NOMO-1 treated with DMSO at 0.1 percent for 48 hours (cell line): ENCODE data around the gene PAPPA2.

Source experiments
- DNase-seq: peaks from one replicate; lab custom pipeline; 2025; ENCODE audit not compliant: unreplicated experiment; lab: John Stamatoyannopoulos, UW

The PAPPA2 gene

DNA sequence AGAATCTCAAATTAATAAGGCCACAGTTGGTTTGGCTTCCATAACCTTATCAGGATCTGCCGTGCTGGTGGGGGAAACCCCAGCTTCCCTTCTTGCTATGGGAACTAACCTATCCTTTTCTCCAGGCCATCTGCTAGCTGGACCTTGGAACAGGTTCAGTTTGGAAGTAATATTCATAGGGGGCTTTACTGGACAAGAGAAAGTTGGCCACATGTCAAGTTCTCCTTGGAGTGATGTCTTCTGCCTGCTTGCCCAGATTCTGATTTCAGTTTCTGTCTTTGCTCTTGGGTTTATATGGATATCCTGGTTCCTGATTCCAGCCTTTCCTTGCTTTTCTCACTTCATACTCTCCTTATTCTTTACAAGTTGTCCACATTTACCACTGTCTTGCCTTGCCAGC lies 421.9 kb downstream of the PAPPA2 start:
- no peak for DNase-seq

DNA sequence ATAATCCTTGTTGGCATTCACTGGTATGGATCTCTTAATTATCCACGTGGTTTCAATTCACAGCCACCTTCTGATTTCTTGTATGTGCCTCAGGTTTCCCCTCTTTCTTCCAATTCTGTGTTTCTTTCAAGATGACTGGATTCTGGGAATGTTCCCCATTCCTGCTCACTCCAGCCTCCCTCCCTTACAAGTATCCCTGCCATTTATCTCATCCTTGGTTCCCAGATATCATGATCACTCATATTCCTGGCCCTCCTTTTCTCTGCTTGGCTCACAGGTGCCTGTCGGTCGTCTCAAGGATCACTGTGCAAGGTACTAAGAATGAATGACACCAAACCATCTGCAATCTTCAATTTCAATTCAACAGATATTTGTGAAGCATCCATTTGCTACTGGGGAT lies 422.4 kb downstream of the PAPPA2 start:
- DNase-seq = no peak

DNA sequence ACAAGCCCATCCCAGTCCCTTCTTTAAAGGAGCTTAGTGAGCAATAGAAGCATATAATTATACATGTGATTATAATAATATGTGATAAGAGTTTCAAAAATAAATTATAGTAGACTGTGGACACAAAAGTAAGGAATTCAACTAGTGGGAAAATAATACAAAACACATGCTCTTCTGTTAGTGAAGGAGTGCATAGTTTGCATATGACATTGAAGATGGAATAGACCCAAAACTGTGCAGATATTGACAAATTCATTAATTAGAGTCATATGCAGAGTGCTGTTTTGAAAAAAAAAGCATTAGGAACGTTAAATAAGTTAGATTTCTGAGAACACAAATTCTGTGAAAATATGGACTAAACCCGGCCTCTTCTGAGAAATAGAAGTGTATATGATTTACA lies 422.8 kb downstream of the PAPPA2 start:
- no peak for DNase-seq

DNA sequence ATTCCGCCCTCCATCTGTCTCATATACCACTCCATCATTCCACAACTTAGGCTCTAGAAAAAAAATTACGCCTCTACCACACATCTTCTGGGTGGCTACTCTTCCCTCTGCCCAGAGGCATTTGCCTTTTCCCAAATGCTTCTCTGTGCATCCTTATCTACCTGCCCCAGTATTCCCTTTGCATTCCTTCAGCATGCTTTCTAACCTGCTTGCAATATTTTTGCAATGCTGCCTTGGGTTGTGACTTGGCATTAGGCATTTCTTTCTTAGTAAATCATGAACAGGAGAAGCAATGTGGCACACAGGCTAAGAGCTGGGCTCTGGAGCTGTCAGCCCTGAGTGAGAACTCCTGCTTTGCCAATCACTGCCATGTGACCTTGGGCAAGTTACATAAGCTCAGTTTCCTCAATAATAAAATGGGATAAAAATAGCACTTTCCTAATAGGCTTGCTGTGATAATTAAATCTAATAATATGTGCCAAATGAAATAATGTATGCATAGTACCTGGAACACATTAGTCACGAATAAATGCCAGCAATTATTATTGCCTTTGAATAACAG lies 425.6 kb downstream of the PAPPA2 start:
- no peak for DNase-seq

DNA sequence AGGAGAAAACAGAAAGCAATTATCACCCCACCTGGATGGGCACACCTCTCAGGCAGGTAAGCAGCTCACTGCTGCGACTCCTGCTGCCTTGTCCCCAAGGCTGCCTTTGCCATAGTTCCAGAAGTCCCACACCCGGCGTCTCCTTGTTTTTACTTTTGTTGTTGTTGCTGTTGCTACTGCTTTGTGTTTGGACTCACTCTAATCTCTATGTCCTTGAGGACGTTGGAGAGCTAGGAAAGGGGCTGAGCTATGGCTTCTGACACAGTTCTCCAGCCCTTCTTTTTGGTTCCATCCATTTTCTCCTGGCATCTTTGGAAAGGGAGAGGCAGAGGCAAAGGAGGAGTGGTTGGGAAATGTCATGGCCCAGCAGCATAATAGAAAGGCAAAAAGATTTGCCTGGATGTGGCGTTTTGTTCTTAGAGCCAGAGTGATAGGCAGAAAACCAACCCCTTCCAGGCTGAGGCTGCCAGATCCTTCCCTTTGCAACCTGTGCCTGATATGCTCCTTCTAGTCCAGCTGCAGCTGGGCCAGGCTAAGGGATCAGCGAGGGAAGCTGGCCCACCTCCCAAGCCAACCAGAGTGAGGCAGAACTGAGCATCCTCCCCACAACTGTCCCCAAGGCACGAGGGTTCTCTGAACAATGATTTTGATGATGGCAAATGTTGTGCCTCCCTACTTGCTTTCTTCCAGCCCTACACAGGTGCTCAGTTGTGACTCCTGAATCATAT lies 430.8 kb downstream of the PAPPA2 start:
- DNase-seq = no peak

DNA sequence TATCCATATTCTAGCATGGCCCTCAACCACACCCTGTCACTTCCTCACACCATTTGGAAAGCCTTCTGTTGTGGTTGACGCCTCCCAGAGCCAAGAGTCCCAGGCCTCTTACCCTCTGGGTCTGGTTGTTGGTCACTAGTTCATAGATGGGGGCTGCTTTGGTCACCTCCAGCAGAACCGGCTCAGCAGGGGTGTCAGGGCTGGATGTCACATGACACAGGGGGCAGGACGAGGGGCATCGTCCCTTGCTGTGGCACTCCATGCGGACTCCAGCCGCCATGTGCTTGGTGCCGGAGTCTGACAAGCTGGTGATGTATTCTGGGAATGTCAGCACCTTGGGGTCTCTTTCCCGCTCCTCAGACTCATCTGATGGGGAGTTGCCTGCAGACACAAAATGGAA lies 431.5 kb downstream of the PAPPA2 start:
- DNase-seq = no peak
